Measurements from ENCODE around the gene SRGAP2C. TPM values are rescaled to one million over a fixed set of nuclear protein-coding genes. Genes with fewer than 3 reads are reported as not detected.
A peak's percentile ranks its signal among the peaks of the same experiment; 100 is the strongest.
"Not testable (repeated sequence)": the region's sequence is repeated elsewhere in the genome, so short reads cannot be mapped to it uniquely, and the experiment has no call there.

Gene SRGAP2C
- total RNA-seq, 1 donor from 2014 or later = 26.8 TPM

- H3K27me3 Mint-ChIP-seq; H3K4me3 Mint-ChIP-seq; H3K4me1 Mint-ChIP-seq (ENCODE audit: unreplicated experiment); H3K36me3 Mint-ChIP-seq; DNase-seq (ENCODE audit: extremely low spot score, unreplicated experiment); H3K9me3 Mint-ChIP-seq; H3K27ac Mint-ChIP-seq: not testable (repeated sequence)
These were observed 20.7 kb upstream of the SRGAP2C start for GRCh38 chr1:121163850-121164757.

GRCh38 chr1:121165296-121165695 lies 19.5 kb upstream of the SRGAP2C start:
- H3K9me3 Mint-ChIP-seq; H3K27me3 Mint-ChIP-seq; H3K4me1 Mint-ChIP-seq (ENCODE audit: unreplicated experiment); H3K4me3 Mint-ChIP-seq; H3K36me3 Mint-ChIP-seq; DNase-seq (ENCODE audit: extremely low spot score, unreplicated experiment); H3K27ac Mint-ChIP-seq: not testable (repeated sequence)

- not testable (repeated sequence) for DNase-seq (ENCODE audit: extremely low spot score, unreplicated experiment); H3K27ac Mint-ChIP-seq; H3K9me3 Mint-ChIP-seq; H3K36me3 Mint-ChIP-seq; H3K27me3 Mint-ChIP-seq; H3K4me1 Mint-ChIP-seq (ENCODE audit: unreplicated experiment); H3K4me3 Mint-ChIP-seq
These were observed 17.5 kb upstream of the SRGAP2C start for GRCh38 chr1:121167225-121167738.

GRCh38 chr1:121168152-121168668 lies 16.6 kb upstream of the SRGAP2C start:
- H3K4me3 Mint-ChIP-seq; H3K27me3 Mint-ChIP-seq; DNase-seq (ENCODE audit: extremely low spot score, unreplicated experiment); H3K27ac Mint-ChIP-seq; H3K4me1 Mint-ChIP-seq (ENCODE audit: unreplicated experiment); H3K36me3 Mint-ChIP-seq; H3K9me3 Mint-ChIP-seq: not testable (repeated sequence)

GRCh38 chr1:121176649-121177048 lies 8.1 kb upstream of the SRGAP2C start:
- not testable (repeated sequence) for H3K4me1 Mint-ChIP-seq (ENCODE audit: unreplicated experiment)

GRCh38 chr1:121178197-121178596 lies 6.6 kb upstream of the SRGAP2C start:
- not testable (repeated sequence) for H3K36me3 Mint-ChIP-seq; H3K4me3 Mint-ChIP-seq; H3K27me3 Mint-ChIP-seq; DNase-seq (ENCODE audit: extremely low spot score, unreplicated experiment); H3K27ac Mint-ChIP-seq; H3K9me3 Mint-ChIP-seq; H3K4me1 Mint-ChIP-seq (ENCODE audit: unreplicated experiment)

More at GRCh38 chr1:121176649-121177048, 8.1 kb upstream of the SRGAP2C start:
- H3K27me3 Mint-ChIP-seq; H3K27ac Mint-ChIP-seq; H3K4me3 Mint-ChIP-seq; H3K36me3 Mint-ChIP-seq; DNase-seq (ENCODE audit: extremely low spot score, unreplicated experiment); H3K9me3 Mint-ChIP-seq: not testable (repeated sequence)

GRCh38 chr1:121183867-121184266 lies 908 bp upstream of the SRGAP2C start:
- peak overlapping the region; percentile 49 for H3K4me3 Mint-ChIP-seq

GRCh38 chr1:121185140-121185708 lies 449 bp downstream of the SRGAP2C start:
- H3K4me3 Mint-ChIP-seq = peak overlapping the region; percentile 95
- H3K27ac Mint-ChIP-seq = peak overlapping the region; percentile 94
- DNase-seq (ENCODE audit: extremely low spot score, unreplicated experiment); H3K27me3 Mint-ChIP-seq; H3K4me1 Mint-ChIP-seq (ENCODE audit: unreplicated experiment); H3K36me3 Mint-ChIP-seq; H3K9me3 Mint-ChIP-seq: not testable (repeated sequence)

More at GRCh38 chr1:121183867-121184266, 908 bp upstream of the SRGAP2C start:
- H3K9me3 Mint-ChIP-seq; DNase-seq (ENCODE audit: extremely low spot score, unreplicated experiment); H3K36me3 Mint-ChIP-seq; H3K27ac Mint-ChIP-seq; H3K27me3 Mint-ChIP-seq; H3K4me1 Mint-ChIP-seq (ENCODE audit: unreplicated experiment): not testable (repeated sequence)

- H3K4me3 Mint-ChIP-seq; H3K27ac Mint-ChIP-seq; DNase-seq (ENCODE audit: extremely low spot score, unreplicated experiment); H3K27me3 Mint-ChIP-seq; H3K9me3 Mint-ChIP-seq; H3K4me1 Mint-ChIP-seq (ENCODE audit: unreplicated experiment); H3K36me3 Mint-ChIP-seq: not testable (repeated sequence)
These were observed 1.4 kb downstream of the SRGAP2C start for GRCh38 chr1:121186191-121186590.

GRCh38 chr1:121187914-121188313 lies 3.1 kb downstream of the SRGAP2C start:
- H3K27me3 Mint-ChIP-seq, H3K9me3 Mint-ChIP-seq: not testable (repeated sequence)
- H3K4me3 Mint-ChIP-seq = peak overlapping the region; percentile 74

GRCh38 chr1:121192512-121192911 lies 7.7 kb downstream of the SRGAP2C start:
- not testable (repeated sequence) for DNase-seq (ENCODE audit: extremely low spot score, unreplicated experiment); H3K4me3 Mint-ChIP-seq; H3K27me3 Mint-ChIP-seq; H3K4me1 Mint-ChIP-seq (ENCODE audit: unreplicated experiment); H3K9me3 Mint-ChIP-seq; H3K36me3 Mint-ChIP-seq; H3K27ac Mint-ChIP-seq

More at GRCh38 chr1:121187914-121188313, 3.1 kb downstream of the SRGAP2C start:
- not testable (repeated sequence) for DNase-seq (ENCODE audit: extremely low spot score, unreplicated experiment); H3K36me3 Mint-ChIP-seq; H3K27ac Mint-ChIP-seq; H3K4me1 Mint-ChIP-seq (ENCODE audit: unreplicated experiment)

- DNase-seq (ENCODE audit: extremely low spot score, unreplicated experiment); H3K27ac Mint-ChIP-seq; H3K4me3 Mint-ChIP-seq; H3K27me3 Mint-ChIP-seq; H3K9me3 Mint-ChIP-seq; H3K36me3 Mint-ChIP-seq; H3K4me1 Mint-ChIP-seq (ENCODE audit: unreplicated experiment): not testable (repeated sequence)
These were observed 12.5 kb downstream of the SRGAP2C start for GRCh38 chr1:121197095-121197882.

GRCh38 chr1:121199763-121200162 lies 15.0 kb downstream of the SRGAP2C start:
- DNase-seq (ENCODE audit: extremely low spot score, unreplicated experiment); H3K9me3 Mint-ChIP-seq; H3K27ac Mint-ChIP-seq; H3K27me3 Mint-ChIP-seq; H3K4me3 Mint-ChIP-seq; H3K36me3 Mint-ChIP-seq; H3K4me1 Mint-ChIP-seq (ENCODE audit: unreplicated experiment): not testable (repeated sequence)
